ENCODE measurements around the gene FGF9. TPM values are rescaled to one million over a fixed set of nuclear protein-coding genes. Genes with fewer than 3 reads are reported as not detected.

The FGF9 gene
- total and polyA plus RNA-seq, 2 donors (not counting 1 experiment from before 2014, with no cell fraction given) = 0.13 to 3.0 TPM

GRCh38 chr13:21671620-21672286, 880 bp downstream of the FGF9 start:
- Histone ChIP-seq H3K4me3 (ENCODE audit: control extremely low read depth in 1 of 5, extremely low read depth in 1 of 5, insufficient read depth in 1 of 5, low read depth in 2 of 5, low read length in 4 of 5) (peak overlapping the region; percentile 32 to 77 (median 72)), H4K20me1 (ENCODE audit: control insufficient read depth, insufficient read depth, low read length, poor library complexity, severe bottlenecking) (no peaks in the 10 kb centered on the region), H3K4me1 (ENCODE audit: control insufficient read depth in 2 of 2, insufficient read depth in 2 of 2, low read length in 2 of 2) (peaks cover 48 to 60% of the 10 kb centered on the region in 2 donors), H3K79me2 (ENCODE audit: control insufficient read depth, insufficient read depth, low read length) (no peaks in the 10 kb centered on the region), H3K27ac (ENCODE audit: low read length in 2 of 2) (no peak overlapping the region), H3K4me2 (replicated peaks; ENCODE audit: low read depth, low read length, poor library complexity, severe bottlenecking) (peak overlapping the region; percentile 100), H3K27me3 (replicated peaks in 1 of 4; ENCODE audit: control extremely low read depth in 1 of 4, control insufficient read depth in 3 of 4, insufficient read depth in 4 of 4, low read length in 3 of 4) (peaks cover 0 to 71% (median 46%) of the 10 kb centered on the region in 4 experiments), H2AFZ (ENCODE audit: insufficient read depth, low read depth, low read length, poor library complexity, severe bottlenecking) (no peak overlapping the region), H3K9ac (ENCODE audit: low read length) (peak overlapping the region; percentile 76), H3K9me3 (ENCODE audit: control extremely low read depth in 1 of 3, control insufficient read depth in 2 of 3, insufficient read depth in 1 of 3, low read length in 2 of 3) (peaks cover 0 to 34% (median 0%) of the 10 kb centered on the region in 3 donors), H3K36me3 (replicated peaks in 1 of 2; ENCODE audit: control extremely low read depth in 1 of 2, control insufficient read depth in 1 of 2, extremely low read depth in 1 of 2, insufficient read depth in 2 of 2, low read length in 1 of 2) (no peaks in the 10 kb centered on the region)
- TF ChIP-seq EZH2 (IDR thresholded peaks at IDR 0.05; ENCODE audit: borderline replicate concordance, insufficient read depth, low read depth, low read length, poor library complexity, severe bottlenecking) = no peak
- TF ChIP-seq CTCF (IDR thresholded peaks at IDR 0.05) = no peak
- POLR2A ChIA-PET = interaction anchor here (3.4 kb wide), 1 partner anchor 68 kb away, joined by 16 read pairs; the partner anchor contains the start of gene MICU2
- ATAC-seq (ENCODE audit: low read depth) (no peak), DNase-seq (peak; percentile 31)
- Mint-ChIP-seq H3K27me3 (peaks cover 56% of the 10 kb centered on the region), H3K4me3 (peak overlapping the region; percentile 92), H3K27ac (peak overlapping the region; percentile 1), H3K4me1 (peaks cover 50% of the 10 kb centered on the region), H3K9me3 (ENCODE audit: insufficient read depth) (no peaks in the 10 kb centered on the region)
- CTCF ChIA-PET = interaction anchor here (0.6 to 4.5 kb wide), 3 partner anchors 20 to 36 kb away, joined by 4 to 23 read pairs (median 6); no protein-coding TSS in a partner anchor
- 5% methylated on average over 11 of the region's 15 CpGs for WGBS (ENCODE audit: insufficient coverage)
- intact Hi-C loops (cut with micrococcal nuclease) = loop anchor here (1.0 to 10.0 kb wide), 10 partner anchors 33 to 1703 kb away; partner anchors contain the start of genes MICU2, XPO4 and ZDHHC20

- H3K9me3 ChIP-seq (ENCODE audit: control extremely low read depth in 1 of 3, control insufficient read depth in 2 of 3, insufficient read depth in 1 of 3, low read length in 2 of 3) = peaks cover 0 to 34% (median 0%) of the 10 kb centered on the region in 3 donors
- POLR2A ChIA-PET = no interaction called here
- no CpG with 5 or more reads among the region's 4 CpGs for WGBS (ENCODE audit: insufficient coverage)
- peaks cover 48 to 60% of the 10 kb centered on the region in 2 donors for H3K4me1 ChIP-seq (ENCODE audit: control insufficient read depth in 2 of 2, insufficient read depth in 2 of 2, low read length in 2 of 2)
- no peak for ATAC-seq (ENCODE audit: low read depth)
- H3K4me3 ChIP-seq (ENCODE audit: control extremely low read depth in 1 of 5, extremely low read depth in 1 of 5, insufficient read depth in 1 of 5, low read depth in 2 of 5, low read length in 4 of 5) = peak overlapping the region in 1 of 5 experiments; percentile 74
- H3K4me3 Mint-ChIP-seq = peak overlapping the region; percentile 92
- H3K27ac ChIP-seq (ENCODE audit: low read length in 2 of 2) = no peak overlapping the region
- H3K4me1 Mint-ChIP-seq = peaks cover 50% of the 10 kb centered on the region
- H3K9me3 Mint-ChIP-seq (ENCODE audit: insufficient read depth) = no peaks in the 10 kb centered on the region
- H3K4me2 ChIP-seq (replicated peaks; ENCODE audit: low read depth, low read length, poor library complexity, severe bottlenecking) = peak overlapping the region; percentile 100
- CTCF ChIA-PET = interaction anchor here (0.6 kb wide), 1 partner anchor 20 kb away, joined by 4 read pairs; no protein-coding TSS in a partner anchor
- peak overlapping the region; percentile 76 for H3K9ac ChIP-seq (ENCODE audit: low read length)
- peak; percentile 6 for DNase-seq
- no peak overlapping the region for H3K27ac Mint-ChIP-seq
- intact Hi-C loops (cut with micrococcal nuclease) = loop anchor here (5.0 to 10.0 kb wide), 5 partner anchors 215 to 770 kb away; partner anchors contain the start of genes XPO4 and ZDHHC20
- no peaks in the 10 kb centered on the region for H4K20me1 ChIP-seq (ENCODE audit: control insufficient read depth, insufficient read depth, low read length, poor library complexity, severe bottlenecking)
- H3K27me3 ChIP-seq (replicated peaks in 1 of 4; ENCODE audit: control extremely low read depth in 1 of 4, control insufficient read depth in 3 of 4, insufficient read depth in 4 of 4, low read length in 3 of 4) = peaks cover 0 to 76% (median 52%) of the 10 kb centered on the region in 4 experiments
- H3K36me3 ChIP-seq (replicated peaks in 1 of 2; ENCODE audit: control extremely low read depth in 1 of 2, control insufficient read depth in 1 of 2, extremely low read depth in 1 of 2, insufficient read depth in 2 of 2, low read length in 1 of 2) = no peaks in the 10 kb centered on the region
- peaks cover 57% of the 10 kb centered on the region for H3K27me3 Mint-ChIP-seq
- H3K79me2 ChIP-seq (ENCODE audit: control insufficient read depth, insufficient read depth, low read length) = no peaks in the 10 kb centered on the region
- TF ChIP-seq CTCF (IDR thresholded peaks at IDR 0.05) (no peak), EZH2 (IDR thresholded peaks at IDR 0.05; ENCODE audit: borderline replicate concordance, insufficient read depth, low read depth, low read length, poor library complexity, severe bottlenecking) (no peak)
- no peak overlapping the region for H2AFZ ChIP-seq (ENCODE audit: insufficient read depth, low read depth, low read length, poor library complexity, severe bottlenecking)
These were observed 1.4 kb downstream of the FGF9 start for GRCh38 chr13:21672287-21672680.
